Liver (tissue), 9 donors: ENCODE measurements around the gene ZNF606. TPM values are rescaled to one million over a fixed set of nuclear protein-coding genes. Genes with fewer than 3 reads are reported as not detected.

Experiments used
- DNase-seq: peaks from one replicate; pipeline ENCODE4 v3.0.0-alpha.2; 2017; ENCODE audit warnings: low spot score
- H3K27ac ChIP-seq, 2 donors: one replicate each; pipeline ENCODE4 v1.7.0; 2013; ENCODE audit warnings: inconsistent platforms in 2 of 2, low read length in 2 of 2, control low read depth in 1 of 2, low read depth in 1 of 2, mild to moderate bottlenecking in 1 of 2
- H3K27me3 ChIP-seq, 4 donors: one replicate each; pipeline versions ENCODE4 v1.6.1 to v1.7.0; 2013; ENCODE audit warnings: low read length in 3 of 4, inconsistent platforms in 1 of 4, mild to moderate bottlenecking in 1 of 4, moderate library complexity in 1 of 4; ENCODE audit not compliant: control insufficient read depth in 4 of 4, insufficient read depth in 4 of 4
- H3K36me3 ChIP-seq, 4 donors: one replicate each; pipeline versions ENCODE4 v1.6.1 to v1.7.0; 2013; ENCODE audit warnings: low read length in 3 of 4, mild to moderate bottlenecking in 3 of 4, low read depth in 1 of 4, moderate library complexity in 1 of 4; ENCODE audit not compliant: control insufficient read depth in 4 of 4, insufficient read depth in 3 of 4
- H3K4me1 ChIP-seq, 4 donors: one replicate each; pipeline versions ENCODE4 v1.6.1 to v1.7.0; 2013; ENCODE audit warnings: low read length in 3 of 4, mild to moderate bottlenecking in 3 of 4, moderate library complexity in 1 of 4; ENCODE audit not compliant: control insufficient read depth in 4 of 4, insufficient read depth in 4 of 4
- H3K4me3 ChIP-seq, 3 donors: one replicate each; pipeline versions ENCODE4 v1.6.1 to v1.7.0; 2013; ENCODE audit warnings: low read length in 3 of 3, control low read depth in 1 of 3, low read depth in 1 of 3, mild to moderate bottlenecking in 1 of 3
- H3K9ac ChIP-seq, 2 donors: one replicate each; pipeline ENCODE4 v1.7.0; 2013; ENCODE audit warnings: low read length in 2 of 2, mild to moderate bottlenecking in 2 of 2, moderate library complexity in 2 of 2, control low read depth in 1 of 2, low read depth in 1 of 2
- H3K9me3 ChIP-seq, 4 donors: one replicate each; pipeline versions ENCODE4 v1.6.1 to v1.7.0; 2013; ENCODE audit warnings: low read length in 3 of 4; ENCODE audit not compliant: control insufficient read depth in 4 of 4
- EGR1 ChIP-seq, 2 donors: IDR thresholded peaks; 2 replicates each; pipeline ENCODE4 v1.6.1; 2016 to 2018; ENCODE audit warnings: antibody characterized with exemption in 2 of 2, low read depth in 2 of 2
- FOXA1 ChIP-seq: IDR thresholded peaks from 2 replicates; pipeline ENCODE4 v1.6.1; 2016; ENCODE audit warnings: antibody characterized with exemption
- FOXA2 ChIP-seq: IDR thresholded peaks from 2 replicates; pipeline ENCODE4 v1.6.1; 2016; ENCODE audit warnings: antibody characterized with exemption
- GABPA ChIP-seq, 2 donors: IDR thresholded peaks in 1 of 2; conservative IDR thresholded peaks in 1 of 2; 2 replicates each; pipeline ENCODE4 v1.6.1; 2016; ENCODE audit warnings: antibody characterized with exemption in 2 of 2, mild to moderate bottlenecking in 1 of 2, moderate library complexity in 1 of 2
- HNF4A ChIP-seq, 2 donors: conservative IDR thresholded peaks; 2 replicates each; pipeline ENCODE4 v1.6.1; 2016; ENCODE audit warnings: antibody characterized with exemption in 2 of 2, mild to moderate bottlenecking in 2 of 2
- HNF4G ChIP-seq: IDR thresholded peaks from 2 replicates; pipeline ENCODE4 v1.6.1; 2016; ENCODE audit warnings: antibody characterized with exemption
- JUND ChIP-seq, 2 donors: IDR thresholded peaks; 2 replicates each; pipeline ENCODE4 v1.6.1; 2016; ENCODE audit warnings: antibody characterized with exemption in 2 of 2
- NR2F2 ChIP-seq: IDR thresholded peaks from 2 replicates; pipeline ENCODE4 v1.6.1; 2016; ENCODE audit warnings: antibody characterized with exemption
- RAD21 ChIP-seq, 2 donors: IDR thresholded peaks; 2 replicates each; pipeline ENCODE4 v1.6.1; 2016; ENCODE audit warnings: antibody characterized with exemption in 2 of 2, mild to moderate bottlenecking in 2 of 2
- RXRA ChIP-seq, 2 donors: IDR thresholded peaks; 2 replicates each; pipeline ENCODE4 v1.6.1; 2017 to 2018; ENCODE audit warnings: antibody characterized with exemption in 2 of 2, mild to moderate bottlenecking in 1 of 2
- TAF1 ChIP-seq: conservative IDR thresholded peaks from 2 replicates; pipeline ENCODE4 v1.6.1; 2016; ENCODE audit warnings: antibody characterized with exemption, mild to moderate bottlenecking
- YY1 ChIP-seq: IDR thresholded peaks from 2 replicates; pipeline ENCODE4 v1.6.1; 2016; ENCODE audit warnings: antibody characterized with exemption, mild to moderate bottlenecking
- WGBS: extraction: QIAGEN DNeasy Blood & Tissue Kit; methylation state at CpG from one replicate; pipeline ENCODE4 v1.1.7; 2013; 5-methylcytosine and 5-hydroxymethylcytosine counted together
- polyA plus RNA-seq, 2 donors: library from polyadenylated mRNA; stranded (reverse) in 1 of 2; unstranded in 1 of 2; fragments of 200-250 nt in 1 of 2; fragments of >200 nt in 1 of 2; fragmentation: Nextera tagmentation in 1 of 2; extraction: Ambion mirVana in 1 of 2; gene quantifications; one replicate each; pipeline versions ENCODE4 v1.2.1 to v1.2.3, GENCODE V29; 2013 to 2015
- total RNA-seq, 2 donors: library from RNA; depleted of rRNA; stranded (reverse); fragments of >200 nt; gene quantifications; one replicate each; pipeline ENCODE4 v1.2.3, GENCODE V29; 2014
- TF ChIP-seq, protein P1 (sequence below): IDR thresholded peaks from 2 replicates; pipeline ENCODE4 v1.6.1; 2016; ENCODE audit warnings: antibody characterized with exemption
- TF ChIP-seq, protein P2 (sequence below): IDR thresholded peaks from 2 replicates; pipeline ENCODE4 v1.6.1; 2016; ENCODE audit warnings: antibody characterized with exemption, mild to moderate bottlenecking
- TF ChIP-seq, protein P3 (sequence below): IDR thresholded peaks from 2 replicates; pipeline ENCODE4 v1.6.1; 2016; ENCODE audit warnings: antibody characterized with exemption
- donor health status: healthy.
- donor health status: healthy.
- donor health status: healthy.
- donor health status: healthy.
- donor health status: healthy.

Gene ZNF606
- total and polyA plus RNA-seq, 4 donors: 3.2 to 12.8 (median 6.6) TPM

DNA sequence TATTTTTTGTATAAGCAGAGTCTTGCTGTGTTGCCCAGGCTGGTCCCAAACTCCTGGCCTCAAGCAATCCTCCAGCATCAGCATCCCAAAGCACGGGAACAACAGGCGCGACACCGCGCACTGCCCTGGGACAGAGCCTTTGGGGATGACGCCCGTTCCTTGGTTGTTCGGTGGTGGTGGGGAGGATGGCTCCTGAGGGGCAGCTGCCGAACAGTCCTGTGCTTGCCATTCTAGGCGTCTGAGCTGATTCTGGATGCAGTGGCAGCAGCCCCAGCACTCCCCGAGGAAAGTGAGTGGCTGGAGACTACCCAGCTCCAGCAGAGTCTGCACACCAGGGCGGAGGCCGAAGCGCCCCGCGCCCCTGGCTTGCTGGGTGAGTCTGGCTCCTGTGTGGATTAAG lies 49.6 kb upstream of the ZNF606 start:
- no peak for DNase-seq
- TF ChIP-seq, protein P1, sequence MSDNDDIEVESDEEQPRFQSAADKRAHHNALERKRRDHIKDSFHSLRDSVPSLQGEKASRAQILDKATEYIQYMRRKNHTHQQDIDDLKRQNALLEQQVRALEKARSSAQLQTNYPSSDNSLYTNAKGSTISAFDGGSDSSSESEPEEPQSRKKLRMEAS: no peak
- TF ChIP-seq GABPA (IDR thresholded peaks at IDR 0.05 in 1 of 2, conservative IDR thresholded peaks at IDR 0.05 in 1 of 2) (no peak), HNF4A (conservative IDR thresholded peaks at IDR 0.05) (no peak), FOXA1 (no peak), RXRA (IDR thresholded peaks at IDR 0.05) (no peak), FOXA2 (no peak), JUND (IDR thresholded peaks at IDR 0.05) (no peak), YY1 (no peak), HNF4G (no peak), EGR1 (IDR thresholded peaks at IDR 0.05; ENCODE audit: low read depth in 2 of 2) (no peak)
- TF ChIP-seq, protein P2, sequence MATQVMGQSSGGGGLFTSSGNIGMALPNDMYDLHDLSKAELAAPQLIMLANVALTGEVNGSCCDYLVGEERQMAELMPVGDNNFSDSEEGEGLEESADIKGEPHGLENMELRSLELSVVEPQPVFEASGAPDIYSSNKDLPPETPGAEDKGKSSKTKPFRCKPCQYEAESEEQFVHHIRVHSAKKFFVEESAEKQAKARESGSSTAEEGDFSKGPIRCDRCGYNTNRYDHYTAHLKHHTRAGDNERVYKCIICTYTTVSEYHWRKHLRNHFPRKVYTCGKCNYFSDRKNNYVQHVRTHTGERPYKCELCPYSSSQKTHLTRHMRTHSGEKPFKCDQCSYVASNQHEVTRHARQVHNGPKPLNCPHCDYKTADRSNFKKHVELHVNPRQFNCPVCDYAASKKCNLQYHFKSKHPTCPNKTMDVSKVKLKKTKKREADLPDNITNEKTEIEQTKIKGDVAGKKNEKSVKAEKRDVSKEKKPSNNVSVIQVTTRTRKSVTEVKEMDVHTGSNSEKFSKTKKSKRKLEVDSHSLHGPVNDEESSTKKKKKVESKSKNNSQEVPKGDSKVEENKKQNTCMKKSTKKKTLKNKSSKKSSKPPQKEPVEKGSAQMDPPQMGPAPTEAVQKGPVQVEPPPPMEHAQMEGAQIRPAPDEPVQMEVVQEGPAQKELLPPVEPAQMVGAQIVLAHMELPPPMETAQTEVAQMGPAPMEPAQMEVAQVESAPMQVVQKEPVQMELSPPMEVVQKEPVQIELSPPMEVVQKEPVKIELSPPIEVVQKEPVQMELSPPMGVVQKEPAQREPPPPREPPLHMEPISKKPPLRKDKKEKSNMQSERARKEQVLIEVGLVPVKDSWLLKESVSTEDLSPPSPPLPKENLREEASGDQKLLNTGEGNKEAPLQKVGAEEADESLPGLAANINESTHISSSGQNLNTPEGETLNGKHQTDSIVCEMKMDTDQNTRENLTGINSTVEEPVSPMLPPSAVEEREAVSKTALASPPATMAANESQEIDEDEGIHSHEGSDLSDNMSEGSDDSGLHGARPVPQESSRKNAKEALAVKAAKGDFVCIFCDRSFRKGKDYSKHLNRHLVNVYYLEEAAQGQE: no peak
- no peaks in the 10 kb centered on the region for H3K4me1 ChIP-seq
- WGBS: 96% methylated on average over 16 of the region's 16 CpGs
- H3K27ac ChIP-seq: no peak overlapping the region
- H3K9me3 ChIP-seq: peaks cover 23 to 55% (median 40%) of the 10 kb centered on the region in 4 donors
- H3K27me3 ChIP-seq: no peaks in the 10 kb centered on the region
- no peak overlapping the region for H3K9ac ChIP-seq
- no peaks in the 10 kb centered on the region for H3K36me3 ChIP-seq
- peak overlapping the region in 1 of 3 donors; percentile 26 for H3K4me3 ChIP-seq

DNA sequence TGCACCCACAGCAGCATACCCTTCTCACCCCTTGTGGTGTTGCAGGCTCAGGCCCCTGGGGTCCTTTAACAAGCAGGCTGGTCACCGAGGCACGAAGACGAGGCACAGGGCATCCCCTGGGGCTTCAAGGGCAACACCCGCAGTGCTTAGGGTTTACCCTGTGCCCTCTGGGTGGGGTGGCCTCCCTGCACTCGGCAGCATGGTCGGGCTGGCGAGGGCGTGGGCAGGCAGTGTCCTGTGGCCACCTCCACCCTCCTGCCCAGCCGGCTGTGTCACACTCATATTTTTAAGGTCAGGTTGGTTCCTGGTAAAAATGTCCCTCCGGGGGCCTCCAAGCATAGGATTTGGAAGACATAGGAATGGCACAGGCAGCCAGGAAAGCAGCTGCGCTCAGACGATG lies 45.1 kb upstream of the ZNF606 start:
- 89% methylated on average over 12 of the region's 12 CpGs for WGBS
- Histone ChIP-seq H3K9me3 (peaks cover 42 to 69% (median 55%) of the 10 kb centered on the region in 4 donors), H3K9ac (no peak overlapping the region), H3K27ac (no peak overlapping the region), H3K4me3 (peak overlapping the region in 1 of 3 donors; percentile 23), H3K4me1 (no peaks in the 10 kb centered on the region), H3K36me3 (no peaks in the 10 kb centered on the region), H3K27me3 (no peaks in the 10 kb centered on the region)
- TF ChIP-seq, protein P2: no peak
- TF ChIP-seq, protein P1: no peak
- TF ChIP-seq, protein P3, sequence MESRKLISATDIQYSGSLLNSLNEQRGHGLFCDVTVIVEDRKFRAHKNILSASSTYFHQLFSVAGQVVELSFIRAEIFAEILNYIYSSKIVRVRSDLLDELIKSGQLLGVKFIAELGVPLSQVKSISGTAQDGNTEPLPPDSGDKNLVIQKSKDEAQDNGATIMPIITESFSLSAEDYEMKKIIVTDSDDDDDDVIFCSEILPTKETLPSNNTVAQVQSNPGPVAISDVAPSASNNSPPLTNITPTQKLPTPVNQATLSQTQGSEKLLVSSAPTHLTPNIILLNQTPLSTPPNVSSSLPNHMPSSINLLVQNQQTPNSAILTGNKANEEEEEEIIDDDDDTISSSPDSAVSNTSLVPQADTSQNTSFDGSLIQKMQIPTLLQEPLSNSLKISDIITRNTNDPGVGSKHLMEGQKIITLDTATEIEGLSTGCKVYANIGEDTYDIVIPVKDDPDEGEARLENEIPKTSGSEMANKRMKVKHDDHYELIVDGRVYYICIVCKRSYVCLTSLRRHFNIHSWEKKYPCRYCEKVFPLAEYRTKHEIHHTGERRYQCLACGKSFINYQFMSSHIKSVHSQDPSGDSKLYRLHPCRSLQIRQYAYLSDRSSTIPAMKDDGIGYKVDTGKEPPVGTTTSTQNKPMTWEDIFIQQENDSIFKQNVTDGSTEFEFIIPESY: no peak
- no peak for TF ChIP-seq NR2F2
- TF ChIP-seq RAD21 (IDR thresholded peaks at IDR 0.05): no peak
- TF ChIP-seq TAF1: no peak
- DNase-seq: no peak
